GM21447 (cell line): ENCODE measurements around the gene SERP1.
"Not testable (repeated sequence)": the region's sequence is repeated elsewhere in the genome, so short reads cannot be mapped to it uniquely, and the experiment has no call there.

Experiments
- ATAC-seq: cut with Tn5 transposase; IDR thresholded peaks from one replicate; pipeline ENCODE4 v1.9.1; 2021; ENCODE audit not compliant: unreplicated experiment

Gene SERP1

GRCh38 chr3:150540297-150540696 lies 6.0 kb downstream of the SERP1 start:
- ATAC-seq, result no peak

GRCh38 chr3:150538324-150539208 lies 7.7 kb downstream of the SERP1 start:
- no peak for ATAC-seq

GRCh38 chr3:150535204-150535603 lies 11.1 kb downstream of the SERP1 start:
- ATAC-seq, result no peak

- no peak for ATAC-seq
Measured at GRCh38 chr3:150531775-150532174, 14.5 kb downstream of the SERP1 start.

GRCh38 chr3:150528354-150528797 lies 17.9 kb downstream of the SERP1 start:
- ATAC-seq, result no peak

- ATAC-seq, result no peak
Measured at GRCh38 chr3:150527464-150528255, 18.6 kb downstream of the SERP1 start.

GRCh38 chr3:150523538-150523937 lies 22.8 kb downstream of the SERP1 start:
- ATAC-seq, result no peak

- ATAC-seq, result no peak
Measured at GRCh38 chr3:150521463-150521862, 24.8 kb downstream of the SERP1 start.

- ATAC-seq, result no peak
Measured at GRCh38 chr3:150520408-150520807, 25.9 kb downstream of the SERP1 start.

- no peak for ATAC-seq
Measured at GRCh38 chr3:150519026-150519425, 27.3 kb downstream of the SERP1 start.

- ATAC-seq, result no peak
Measured at GRCh38 chr3:150515210-150515609, 31.1 kb downstream of the SERP1 start.

- ATAC-seq, result no peak
Measured at GRCh38 chr3:150511122-150511821, 35.0 kb downstream of the SERP1 start.

GRCh38 chr3:150509780-150510179 lies 36.5 kb downstream of the SERP1 start:
- no peak for ATAC-seq

- no peak for ATAC-seq
Measured at GRCh38 chr3:150508401-150508800, 37.9 kb downstream of the SERP1 start.

- ATAC-seq, result no peak
Measured at GRCh38 chr3:150504483-150504882, 41.8 kb downstream of the SERP1 start.

- no peak for ATAC-seq
Measured at GRCh38 chr3:150503402-150504099, 42.7 kb downstream of the SERP1 start.

- not testable (repeated sequence) for ATAC-seq
Measured at GRCh38 chr3:150500960-150501359, 45.3 kb downstream of the SERP1 start.

- ATAC-seq, result no peak
Measured at GRCh38 chr3:150497956-150498355, 48.3 kb downstream of the SERP1 start.

- no peak for ATAC-seq
Measured at GRCh38 chr3:150495563-150496168, 50.6 kb downstream of the SERP1 start.

- ATAC-seq, result no peak
Measured at GRCh38 chr3:150495149-150495548, 51.1 kb downstream of the SERP1 start.
